ENCODE data around the gene SORBS2.

SORBS2 gene

GRCh38 chr4:185838514-185839193, 26.7 kb upstream of the SORBS2 start:
- no peak for ATAC-seq
- peaks cover 0 to 7% of the 10 kb centered on the region in 2 donors for H3K9me3 Mint-ChIP-seq

GRCh38 chr4:185838104-185838452, 26.1 kb upstream of the SORBS2 start:
- no peaks in the 10 kb centered on the region for H3K4me1 Mint-ChIP-seq
- no peak overlapping the region for H3K27ac Mint-ChIP-seq
- H3K4me3 Mint-ChIP-seq: no peak overlapping the region
- H3K27me3 Mint-ChIP-seq: peaks cover 9% of the 10 kb centered on the region
- DNase-seq (no peak), ATAC-seq (no peak)
- peaks cover 0 to 7% of the 10 kb centered on the region in 2 donors for H3K9me3 Mint-ChIP-seq

More at GRCh38 chr4:185838514-185839193, 26.7 kb upstream of the SORBS2 start:
- Mint-ChIP-seq H3K27ac (no peak overlapping the region), H3K4me3 (no peak overlapping the region), H3K27me3 (peaks cover 9% of the 10 kb centered on the region), H3K4me1 (no peaks in the 10 kb centered on the region)
- no peak for DNase-seq

- H3K4me3 Mint-ChIP-seq: no peak overlapping the region
- H3K27ac Mint-ChIP-seq: no peak overlapping the region
- DNase-seq: no peak
- H3K27me3 Mint-ChIP-seq: peaks cover 9% of the 10 kb centered on the region
- peaks cover 0 to 6% of the 10 kb centered on the region in 2 donors for H3K9me3 Mint-ChIP-seq
- no peaks in the 10 kb centered on the region for H3K4me1 Mint-ChIP-seq
- no peak for ATAC-seq
Measured at GRCh38 chr4:185837415-185838103, 25.6 kb upstream of the SORBS2 start.

GRCh38 chr4:185836241-185837084, 24.5 kb upstream of the SORBS2 start:
- H3K9me3 Mint-ChIP-seq: no peaks in the 10 kb centered on the region

GRCh38 chr4:185835814-185836213, 23.8 kb upstream of the SORBS2 start:
- H3K9me3 Mint-ChIP-seq: no peaks in the 10 kb centered on the region
- no peak for ATAC-seq
- no peak overlapping the region for H3K27ac Mint-ChIP-seq
- H3K27me3 Mint-ChIP-seq: peaks cover 9% of the 10 kb centered on the region
- no peaks in the 10 kb centered on the region for H3K4me1 Mint-ChIP-seq
- DNase-seq: no peak
- no peak overlapping the region for H3K4me3 Mint-ChIP-seq

More at GRCh38 chr4:185836241-185837084, 24.5 kb upstream of the SORBS2 start:
- H3K4me1 Mint-ChIP-seq: no peaks in the 10 kb centered on the region
- H3K4me3 Mint-ChIP-seq: no peak overlapping the region
- no peak for ATAC-seq
- no peak for DNase-seq
- no peak overlapping the region for H3K27ac Mint-ChIP-seq
- H3K27me3 Mint-ChIP-seq: peaks cover 9% of the 10 kb centered on the region

- no peaks in the 10 kb centered on the region for H3K9me3 Mint-ChIP-seq
- no peaks in the 10 kb centered on the region for H3K4me1 Mint-ChIP-seq
- ATAC-seq (no peak), DNase-seq (no peak)
- H3K4me3 Mint-ChIP-seq: no peak overlapping the region
- no peak overlapping the region for H3K27ac Mint-ChIP-seq
- H3K27me3 Mint-ChIP-seq: peaks cover 9% of the 10 kb centered on the region
Measured at GRCh38 chr4:185835336-185835735, 23.3 kb upstream of the SORBS2 start.

GRCh38 chr4:185834778-185835177, 22.8 kb upstream of the SORBS2 start:
- Mint-ChIP-seq H3K4me3 (no peak overlapping the region), H3K9me3 (no peaks in the 10 kb centered on the region), H3K27ac (no peak overlapping the region), H3K4me1 (no peaks in the 10 kb centered on the region), H3K27me3 (peaks cover 9% of the 10 kb centered on the region)
- DNase-seq (no peak), ATAC-seq (no peak)

GRCh38 chr4:185834088-185834487, 22.1 kb upstream of the SORBS2 start:
- no peaks in the 10 kb centered on the region for H3K4me1 Mint-ChIP-seq
- ATAC-seq (no peak), DNase-seq (no peak)
- peaks cover 9% of the 10 kb centered on the region for H3K27me3 Mint-ChIP-seq
- H3K27ac Mint-ChIP-seq: no peak overlapping the region
- H3K4me3 Mint-ChIP-seq: no peak overlapping the region
- no peaks in the 10 kb centered on the region for H3K9me3 Mint-ChIP-seq

GRCh38 chr4:185833055-185833598, 21.1 kb upstream of the SORBS2 start:
- Mint-ChIP-seq H3K9me3 (no peaks in the 10 kb centered on the region), H3K27ac (no peak overlapping the region), H3K4me3 (no peak overlapping the region), H3K27me3 (peaks cover 9% of the 10 kb centered on the region), H3K4me1 (no peaks in the 10 kb centered on the region)
- no peak for DNase-seq
- no peak for ATAC-seq

- Mint-ChIP-seq H3K4me1 (no peaks in the 10 kb centered on the region), H3K27me3 (peaks cover 9% of the 10 kb centered on the region), H3K9me3 (no peaks in the 10 kb centered on the region), H3K4me3 (no peak overlapping the region), H3K27ac (no peak overlapping the region)
- DNase-seq: no peak
- ATAC-seq: no peak
Measured at GRCh38 chr4:185831125-185831815, 19.3 kb upstream of the SORBS2 start.

GRCh38 chr4:185830263-185830994, 18.4 kb upstream of the SORBS2 start:
- no peak overlapping the region for H3K4me3 Mint-ChIP-seq
- peaks cover 9% of the 10 kb centered on the region for H3K27me3 Mint-ChIP-seq
- H3K4me1 Mint-ChIP-seq: no peaks in the 10 kb centered on the region
- no peaks in the 10 kb centered on the region for H3K9me3 Mint-ChIP-seq
- no peak for ATAC-seq
- DNase-seq: no peak
- H3K27ac Mint-ChIP-seq: no peak overlapping the region

- DNase-seq (no peak), ATAC-seq (no peak)
- no peaks in the 10 kb centered on the region for H3K4me1 Mint-ChIP-seq
- H3K27me3 Mint-ChIP-seq: no peaks in the 10 kb centered on the region
- peaks cover 0 to 3% of the 10 kb centered on the region in 2 donors for H3K9me3 Mint-ChIP-seq
- H3K27ac Mint-ChIP-seq: no peak overlapping the region
- no peak overlapping the region for H3K4me3 Mint-ChIP-seq
Measured at GRCh38 chr4:185826381-185826780, 14.4 kb upstream of the SORBS2 start.

- H3K27me3 Mint-ChIP-seq: no peaks in the 10 kb centered on the region
- no peak for ATAC-seq
- no peaks in the 10 kb centered on the region for H3K4me1 Mint-ChIP-seq
- peaks cover 0 to 3% of the 10 kb centered on the region in 2 donors for H3K9me3 Mint-ChIP-seq
- no peak for DNase-seq
- H3K4me3 Mint-ChIP-seq: no peak overlapping the region
- no peak overlapping the region for H3K27ac Mint-ChIP-seq
Measured at GRCh38 chr4:185825737-185826136, 13.7 kb upstream of the SORBS2 start.

- Mint-ChIP-seq H3K9me3 (peaks cover 0 to 3% of the 10 kb centered on the region in 2 donors), H3K4me1 (no peaks in the 10 kb centered on the region), H3K27ac (no peak overlapping the region), H3K4me3 (no peak overlapping the region), H3K27me3 (no peaks in the 10 kb centered on the region)
- ATAC-seq: no peak
- no peak for DNase-seq
Measured at GRCh38 chr4:185822791-185823190, 10.8 kb upstream of the SORBS2 start.

GRCh38 chr4:185821029-185821419, 9.0 kb upstream of the SORBS2 start:
- DNase-seq (no peak), ATAC-seq (no peak)
- Mint-ChIP-seq H3K27me3 (no peaks in the 10 kb centered on the region), H3K9me3 (peaks cover 0 to 3% of the 10 kb centered on the region in 2 donors), H3K4me1 (no peaks in the 10 kb centered on the region), H3K4me3 (no peak overlapping the region), H3K27ac (no peak overlapping the region)
